Measurements from ENCODE around the gene ACSL4.
"Not testable (repeated sequence)": the region's sequence is repeated elsewhere in the genome, so short reads cannot be mapped to it uniquely, and the experiment has no call there.

ACSL4 gene

GRCh38 chrX:109667986-109668385 is 65.1 kb downstream of the ACSL4 start:
- DNase-seq (ENCODE audit: low spot score): no peak

- no peak for DNase-seq (ENCODE audit: low spot score)
Measured at GRCh38 chrX:109660435-109661143, 72.5 kb downstream of the ACSL4 start.

GRCh38 chrX:109658391-109658790 is 74.7 kb downstream of the ACSL4 start:
- no peak for DNase-seq (ENCODE audit: low spot score)

- not testable (repeated sequence) for DNase-seq (ENCODE audit: low spot score)
Measured at GRCh38 chrX:109657364-109657763, 75.7 kb downstream of the ACSL4 start.

- DNase-seq (ENCODE audit: low spot score): no peak
Measured at GRCh38 chrX:109656774-109657173, 76.3 kb downstream of the ACSL4 start.

- DNase-seq (ENCODE audit: low spot score): no peak
Measured at GRCh38 chrX:109655502-109656201, 77.4 kb downstream of the ACSL4 start.

GRCh38 chrX:109654516-109655109 is 78.4 kb downstream of the ACSL4 start:
- DNase-seq (ENCODE audit: low spot score): no peak

- DNase-seq (ENCODE audit: low spot score): not testable (repeated sequence)
Measured at GRCh38 chrX:109644671-109645070, 88.4 kb downstream of the ACSL4 start.

GRCh38 chrX:109643687-109644086 is 89.4 kb downstream of the ACSL4 start:
- DNase-seq (ENCODE audit: low spot score): no peak

GRCh38 chrX:109638158-109638557 is 94.9 kb downstream of the ACSL4 start:
- no peak for DNase-seq (ENCODE audit: low spot score)

GRCh38 chrX:109637477-109637876 is 95.6 kb downstream of the ACSL4 start:
- not testable (repeated sequence) for DNase-seq (ENCODE audit: low spot score)

- peak; percentile 54 for DNase-seq (ENCODE audit: low spot score)
Measured at GRCh38 chrX:109635146-109635545, 97.9 kb downstream of the ACSL4 start.

GRCh38 chrX:109632906-109633504 is 100.1 kb downstream of the ACSL4 start:
- peak; percentile 20 for DNase-seq (ENCODE audit: low spot score)

- no peak for DNase-seq (ENCODE audit: low spot score)
Measured at GRCh38 chrX:109629310-109629709, 103.7 kb downstream of the ACSL4 start.

- DNase-seq (ENCODE audit: low spot score): no peak
Measured at GRCh38 chrX:109626637-109627036, 106.4 kb downstream of the ACSL4 start.

GRCh38 chrX:109624641-109625616 is 108.1 kb downstream of the ACSL4 start, which contains the start of gene KCNE5:
KCNE5 (minus strand) TSS chrX:109625172; CDS start chrX:109625020, 152 bp downstream.
- DNase-seq (ENCODE audit: low spot score): no peak

- DNase-seq (ENCODE audit: low spot score): no peak
Measured at GRCh38 chrX:109623997-109624396, 109.1 kb downstream of the ACSL4 start.

- no peak for DNase-seq (ENCODE audit: low spot score)
Measured at GRCh38 chrX:109622270-109622669, 110.8 kb downstream of the ACSL4 start.

- DNase-seq (ENCODE audit: low spot score): no peak
Measured at GRCh38 chrX:109619771-109620170, 113.3 kb downstream of the ACSL4 start.

GRCh38 chrX:109614951-109615350 is 118.1 kb downstream of the ACSL4 start:
- no peak for DNase-seq (ENCODE audit: low spot score)

- no peak for DNase-seq (ENCODE audit: low spot score)
Measured at GRCh38 chrX:109601486-109601885, 131.6 kb downstream of the ACSL4 start.
